H1 (cell line): Measurements from ENCODE around the gene STK39.

Source experiments
- CTCF ChIP-seq, 3 experiments: IDR thresholded peaks; 1 replicate in 2 of 3; 2 replicates in 1 of 3; pipeline versions ENCODE4 v1.5.1 to v1.6.1; 2011; ENCODE audit warnings: low read length in 3 of 3, mild to moderate bottlenecking in 3 of 3, inconsistent platforms in 2 of 3, low read depth in 1 of 3, moderate library complexity in 1 of 3; ENCODE audit not compliant: insufficient read depth in 1 of 3; ENCODE audit errors: control extremely low read depth in 1 of 3
- NRF1 ChIP-seq: IDR thresholded peaks from 2 replicates; pipeline ENCODE4 v1.6.1; 2011; ENCODE audit warnings: mild to moderate bottlenecking, low read depth, low read length, improper control_type of control experiment
- RAD21 ChIP-seq, 2 experiments: IDR thresholded peaks in 1 of 2; conservative IDR thresholded peaks in 1 of 2; 2 replicates each; pipeline ENCODE4 v1.6.1; 2011; ENCODE audit warnings: low read depth in 2 of 2, low read length in 2 of 2, improper control_type of control experiment in 1 of 2, inconsistent platforms in 1 of 2, mild to moderate bottlenecking in 1 of 2, moderate library complexity in 1 of 2
- TEAD4 ChIP-seq: IDR thresholded peaks from 2 replicates; pipeline ENCODE4 v1.6.1; 2012; ENCODE audit warnings: low read depth, low read length, inconsistent platforms, mixed read lengths

GRCh38 chr2:168009900-168010299, 237.5 kb downstream of the STK39 start:
- TF ChIP-seq CTCF (IDR thresholded peaks at IDR 0.05; ENCODE audit: control extremely low read depth in 1 of 3, insufficient read depth in 1 of 3, low read depth in 1 of 3, low read length in 3 of 3): no peak
- TF ChIP-seq NRF1: no peak
- TF ChIP-seq RAD21 (IDR thresholded peaks at IDR 0.05 in 1 of 2, conservative IDR thresholded peaks at IDR 0.05 in 1 of 2; ENCODE audit: low read depth in 2 of 2, low read length in 2 of 2): no peak
- TF ChIP-seq TEAD4: no peak
